Measurements from ENCODE around the gene OR6M1.
A peak's percentile ranks its signal among the peaks of the same experiment; 100 is the strongest.

The OR6M1 gene

GRCh38 chr11:123773959-123774358 is 32.2 kb downstream of the OR6M1 start:
- TF ChIP-seq, protein P1, sequence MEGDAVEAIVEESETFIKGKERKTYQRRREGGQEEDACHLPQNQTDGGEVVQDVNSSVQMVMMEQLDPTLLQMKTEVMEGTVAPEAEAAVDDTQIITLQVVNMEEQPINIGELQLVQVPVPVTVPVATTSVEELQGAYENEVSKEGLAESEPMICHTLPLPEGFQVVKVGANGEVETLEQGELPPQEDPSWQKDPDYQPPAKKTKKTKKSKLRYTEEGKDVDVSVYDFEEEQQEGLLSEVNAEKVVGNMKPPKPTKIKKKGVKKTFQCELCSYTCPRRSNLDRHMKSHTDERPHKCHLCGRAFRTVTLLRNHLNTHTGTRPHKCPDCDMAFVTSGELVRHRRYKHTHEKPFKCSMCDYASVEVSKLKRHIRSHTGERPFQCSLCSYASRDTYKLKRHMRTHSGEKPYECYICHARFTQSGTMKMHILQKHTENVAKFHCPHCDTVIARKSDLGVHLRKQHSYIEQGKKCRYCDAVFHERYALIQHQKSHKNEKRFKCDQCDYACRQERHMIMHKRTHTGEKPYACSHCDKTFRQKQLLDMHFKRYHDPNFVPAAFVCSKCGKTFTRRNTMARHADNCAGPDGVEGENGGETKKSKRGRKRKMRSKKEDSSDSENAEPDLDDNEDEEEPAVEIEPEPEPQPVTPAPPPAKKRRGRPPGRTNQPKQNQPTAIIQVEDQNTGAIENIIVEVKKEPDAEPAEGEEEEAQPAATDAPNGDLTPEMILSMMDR (IDR thresholded peaks at IDR 0.05; ENCODE audit: extremely low read depth, insufficient read depth, missing control alignments): no peak
- no peak for DNase-seq (ENCODE audit: low spot score)
- in situ Hi-C loops (cut with MboI; ENCODE audit: low pct_unique_long_range_greater_than_20kb, low sequenced_read_pairs, unreplicated experiment): no loop called here

DNA sequence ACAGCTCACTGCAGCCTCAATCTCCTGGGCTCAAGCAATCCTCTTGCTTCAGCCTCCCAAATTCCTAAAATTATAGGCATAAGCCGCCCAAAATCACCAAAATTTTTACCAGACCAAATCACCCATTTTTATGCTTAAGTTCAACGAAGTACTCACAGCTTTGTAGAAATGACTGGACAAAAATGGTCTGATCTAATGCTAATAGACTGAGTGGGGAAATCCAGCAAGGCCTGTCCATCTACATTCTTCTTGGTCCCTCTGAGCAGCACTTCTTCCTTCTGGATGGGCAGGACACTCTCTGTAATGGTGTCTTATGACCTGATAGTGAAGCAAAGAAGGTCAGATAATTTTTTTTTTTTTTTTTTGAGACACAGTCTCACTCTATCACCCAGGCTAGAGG is 33.1 kb downstream of the OR6M1 start:
- in situ Hi-C loops (cut with MboI; ENCODE audit: low pct_unique_long_range_greater_than_20kb, low sequenced_read_pairs, unreplicated experiment): no loop called here
- TF ChIP-seq, protein P1 (IDR thresholded peaks at IDR 0.05; ENCODE audit: extremely low read depth, insufficient read depth, missing control alignments): no peak
- DNase-seq (ENCODE audit: low spot score): no peak

DNA sequence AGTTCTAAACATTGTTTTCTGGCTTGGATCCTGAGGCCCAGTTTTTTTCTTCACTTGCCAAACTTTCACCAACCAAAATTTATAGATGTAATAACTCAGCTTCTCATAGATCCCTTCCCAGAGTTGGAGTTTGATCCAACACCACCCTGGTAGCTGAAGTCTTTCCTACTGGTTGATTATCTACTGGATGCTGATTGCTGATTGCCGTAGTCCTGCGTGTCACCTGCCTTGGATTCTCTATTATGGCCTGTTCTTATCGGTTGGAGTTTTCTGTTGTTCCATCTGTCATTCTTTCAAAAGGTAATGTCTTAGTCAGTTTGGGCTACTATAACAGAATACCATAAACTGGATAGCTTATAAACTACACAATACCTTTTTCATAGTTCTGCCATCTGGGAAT is 34.5 kb downstream of the OR6M1 start:
- DNase-seq (ENCODE audit: low spot score): no peak
- in situ Hi-C loops (cut with MboI; ENCODE audit: low pct_unique_long_range_greater_than_20kb, low sequenced_read_pairs, unreplicated experiment): no loop called here
- TF ChIP-seq, protein P1 (IDR thresholded peaks at IDR 0.05; ENCODE audit: extremely low read depth, insufficient read depth, missing control alignments): no peak

- no peak for DNase-seq (ENCODE audit: low spot score)
- in situ Hi-C loops (cut with MboI; ENCODE audit: low pct_unique_long_range_greater_than_20kb, low sequenced_read_pairs, unreplicated experiment): no loop called here
- TF ChIP-seq, protein P1 (IDR thresholded peaks at IDR 0.05; ENCODE audit: extremely low read depth, insufficient read depth, missing control alignments): no peak
Measured at GRCh38 chr11:123770712-123771111, 35.4 kb downstream of the OR6M1 start.

GRCh38 chr11:123765601-123766000 is 40.5 kb downstream of the OR6M1 start:
- in situ Hi-C loops (cut with MboI; ENCODE audit: low pct_unique_long_range_greater_than_20kb, low sequenced_read_pairs, unreplicated experiment): no loop called here
- DNase-seq (ENCODE audit: low spot score): no peak
- TF ChIP-seq, protein P1 (IDR thresholded peaks at IDR 0.05; ENCODE audit: extremely low read depth, insufficient read depth, missing control alignments): no peak

GRCh38 chr11:123762422-123762821 is 43.7 kb downstream of the OR6M1 start:
- in situ Hi-C loops (cut with MboI; ENCODE audit: low pct_unique_long_range_greater_than_20kb, low sequenced_read_pairs, unreplicated experiment): no loop called here
- TF ChIP-seq, protein P1 (IDR thresholded peaks at IDR 0.05; ENCODE audit: extremely low read depth, insufficient read depth, missing control alignments): no peak
- no peak for DNase-seq (ENCODE audit: low spot score)

- in situ Hi-C loops (cut with MboI; ENCODE audit: low pct_unique_long_range_greater_than_20kb, low sequenced_read_pairs, unreplicated experiment): no loop called here
- TF ChIP-seq, protein P1 (IDR thresholded peaks at IDR 0.05; ENCODE audit: extremely low read depth, insufficient read depth, missing control alignments): no peak
- DNase-seq (ENCODE audit: low spot score): peak; percentile 57
Measured at GRCh38 chr11:123760894-123761293, 45.3 kb downstream of the OR6M1 start.
